ENCODE data around the gene GMDS.

GMDS gene

DNA sequence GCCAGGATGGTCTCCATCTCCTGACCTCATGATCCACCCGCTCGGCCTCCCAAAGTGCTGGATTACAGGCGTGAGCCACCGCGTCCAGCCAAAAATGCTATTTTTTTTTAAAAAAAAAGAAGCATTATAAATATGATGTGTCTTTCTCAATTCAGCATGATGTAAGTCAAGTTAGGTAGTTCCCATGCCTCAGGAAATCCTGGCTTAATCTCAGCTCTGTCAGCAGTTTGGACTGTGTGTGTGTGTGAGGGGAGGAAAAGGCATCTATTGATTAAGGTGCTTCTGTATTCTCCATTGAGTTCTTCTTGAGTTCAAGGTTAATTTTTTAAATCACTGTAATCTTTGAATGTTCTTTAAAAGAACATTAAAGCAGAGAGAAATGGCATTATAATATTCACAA is 51.5 kb downstream of the GMDS start:
- TF ChIP-seq CTCF (IDR thresholded peaks at IDR 0.05; ENCODE audit: control insufficient read depth, insufficient read depth, low read depth, low read length, missing control alignments), result no peak
- DNase-seq (ENCODE audit: low read depth), result no peak
- no peak overlapping the region for H3K4me3 ChIP-seq (ENCODE audit: control insufficient read depth, low read depth, low read length)

GRCh38 chr6:2192976-2193375 is 52.4 kb downstream of the GMDS start:
- H3K4me3 ChIP-seq (ENCODE audit: control insufficient read depth, low read depth, low read length), result no peak overlapping the region
- TF ChIP-seq CTCF (IDR thresholded peaks at IDR 0.05; ENCODE audit: control insufficient read depth, insufficient read depth, low read depth, low read length, missing control alignments), result no peak
- no peak for DNase-seq (ENCODE audit: low read depth)

GRCh38 chr6:2191390-2191740 is 54.0 kb downstream of the GMDS start:
- TF ChIP-seq CTCF (IDR thresholded peaks at IDR 0.05; ENCODE audit: control insufficient read depth, insufficient read depth, low read depth, low read length, missing control alignments), result no peak
- DNase-seq (ENCODE audit: low read depth), result no peak
- H3K4me3 ChIP-seq (ENCODE audit: control insufficient read depth, low read depth, low read length), result no peak overlapping the region

DNA sequence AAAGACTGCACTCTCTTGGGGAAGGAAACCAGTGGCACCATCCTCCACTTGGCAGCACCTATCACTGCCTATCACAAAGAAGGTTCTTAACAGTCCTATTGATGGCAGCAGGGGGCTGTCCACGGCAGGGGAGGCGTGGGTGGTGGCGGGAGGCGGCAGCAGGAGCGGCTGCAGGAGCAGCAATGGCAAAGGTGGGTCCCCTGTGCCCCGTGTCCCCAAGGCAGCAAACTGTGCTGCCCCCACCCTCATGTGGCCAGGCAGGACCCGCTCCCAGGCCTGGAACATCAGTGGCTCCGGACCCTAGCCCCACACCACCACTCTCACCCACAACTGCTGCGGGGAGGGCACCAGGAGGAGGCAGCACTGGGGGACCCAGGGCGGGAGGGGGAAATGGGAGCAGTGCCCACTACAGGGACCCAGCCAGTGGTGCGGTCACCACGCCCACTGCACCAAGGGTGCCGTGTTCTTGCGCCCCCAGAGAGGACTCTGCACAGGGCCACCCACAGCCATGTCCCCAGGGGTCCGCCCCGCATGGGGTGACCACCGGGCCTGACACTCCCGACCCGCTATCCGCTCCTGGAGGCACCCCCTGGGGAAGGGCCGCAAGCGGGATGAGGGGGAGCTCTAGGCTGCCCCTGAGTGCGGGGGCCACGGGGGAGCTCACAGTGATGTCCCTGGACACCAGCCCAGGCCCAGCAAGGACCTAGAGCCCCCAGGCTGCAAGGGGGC is 54.6 kb downstream of the GMDS start:
- TF ChIP-seq CTCF (IDR thresholded peaks at IDR 0.05; ENCODE audit: control insufficient read depth, insufficient read depth, low read depth, low read length, missing control alignments), result no peak
- no peak overlapping the region for H3K4me3 ChIP-seq (ENCODE audit: control insufficient read depth, low read depth, low read length)
- no peak for DNase-seq (ENCODE audit: low read depth)

DNA sequence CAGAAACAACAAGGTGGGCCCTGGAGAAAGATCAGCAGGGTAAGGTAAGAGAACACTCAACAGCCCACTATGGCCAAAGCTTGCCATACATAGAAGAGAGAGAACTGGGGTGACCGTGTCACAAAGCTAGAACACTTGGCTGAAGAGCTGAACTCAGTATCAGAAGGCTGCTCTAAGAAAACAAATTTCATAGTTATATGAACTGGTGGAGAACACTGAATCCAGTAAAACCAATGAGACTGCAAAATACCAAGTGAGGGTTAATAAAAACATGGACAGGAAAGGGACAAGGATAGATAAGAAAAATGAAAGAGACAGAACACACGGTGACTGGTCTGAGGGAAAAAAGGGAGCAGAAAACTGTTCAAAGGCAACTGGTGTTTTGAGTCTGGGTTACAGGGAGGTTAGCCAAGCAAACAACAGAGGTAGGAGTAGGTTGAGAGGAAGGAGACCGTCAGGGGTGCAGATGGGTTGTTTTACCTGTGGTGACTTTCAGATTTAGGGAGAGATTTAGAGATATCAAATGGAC is 56.5 kb downstream of the GMDS start:
- no peak for DNase-seq (ENCODE audit: low read depth)
- TF ChIP-seq CTCF (IDR thresholded peaks at IDR 0.05; ENCODE audit: control insufficient read depth, insufficient read depth, low read depth, low read length, missing control alignments), result no peak

DNA sequence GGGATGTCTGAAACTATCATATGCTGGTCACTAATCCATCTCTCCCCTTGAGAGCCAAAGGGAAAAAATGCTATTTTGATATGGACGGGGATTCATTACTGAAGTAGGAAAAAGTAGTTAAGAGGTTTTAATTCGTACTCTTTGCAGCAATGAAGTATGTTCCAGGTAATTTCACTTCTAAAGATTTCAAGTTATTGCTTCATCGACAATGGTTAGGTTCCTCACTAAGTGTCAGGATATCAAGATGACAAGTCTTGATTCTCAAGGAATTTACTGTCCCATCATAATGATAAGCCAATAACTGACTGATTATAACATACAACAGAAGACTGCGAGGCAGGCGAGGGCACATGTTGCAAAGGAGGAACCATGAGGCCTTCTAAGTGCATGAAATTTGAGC is 57.0 kb downstream of the GMDS start:
- no peak for TF ChIP-seq CTCF (IDR thresholded peaks at IDR 0.05; ENCODE audit: control insufficient read depth, insufficient read depth, low read depth, low read length, missing control alignments)
- H3K4me3 ChIP-seq (ENCODE audit: control insufficient read depth, low read depth, low read length), result no peak overlapping the region
- no peak for DNase-seq (ENCODE audit: low read depth)

More for the DNA sequence above, 56.5 kb downstream of the GMDS start:
- H3K4me3 ChIP-seq (ENCODE audit: control insufficient read depth, low read depth, low read length), result no peak overlapping the region

Measured in AG09309 (cell line).